HG02798 (cell line): Measurements from ENCODE around the gene RAB29.

Experiments used
- ATAC-seq: cut with Tn5 transposase; IDR thresholded peaks from one replicate; pipeline ENCODE4 v1.9.1; 2021; ENCODE audit warnings: mild to moderate bottlenecking; ENCODE audit not compliant: unreplicated experiment, poor library complexity

Gene RAB29

DNA sequence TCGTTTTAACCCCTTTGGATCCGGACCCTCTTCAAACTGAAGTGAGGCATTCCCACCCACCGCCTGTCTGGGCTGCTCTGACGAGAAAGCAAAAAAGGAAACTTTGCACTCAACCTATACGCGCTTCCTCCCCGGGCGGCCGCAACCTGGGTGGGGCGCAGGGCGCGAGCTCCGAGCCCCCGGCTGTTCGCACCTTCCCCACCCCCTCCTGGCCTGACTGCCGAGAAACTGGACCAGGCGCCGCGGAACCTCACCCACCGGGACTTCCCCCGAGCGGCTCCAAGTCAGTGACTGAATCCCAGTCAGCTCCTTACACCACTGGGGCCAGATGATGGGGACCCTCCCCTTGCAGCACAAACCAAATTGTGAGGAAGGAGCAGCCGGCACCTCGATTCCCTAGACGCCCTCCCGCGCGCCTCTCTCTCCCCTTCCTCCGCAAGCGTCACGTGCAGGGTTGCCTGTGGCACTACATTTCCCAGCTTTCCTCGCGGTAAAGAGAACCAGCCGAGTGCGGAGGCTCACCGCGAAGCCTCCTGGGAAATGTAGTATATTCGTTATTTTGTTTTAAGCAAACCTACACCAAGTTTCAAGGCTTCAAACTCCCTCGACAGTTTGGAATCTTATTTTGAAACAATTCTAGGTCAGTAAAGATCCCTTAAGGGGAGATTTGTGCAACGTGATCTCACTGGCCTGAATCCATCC lies at the start of gene RAB29:
Gene RAB29 (minus strand): TSS at position 468 of the 702 bp plus-strand sequence. CDS start 526 bp downstream, outside the sequence.
- ATAC-seq = peak; percentile 84

GRCh38 chr1:205824180-205824579 lies 48.9 kb upstream of the RAB29 start:
- ATAC-seq = no peak

DNA sequence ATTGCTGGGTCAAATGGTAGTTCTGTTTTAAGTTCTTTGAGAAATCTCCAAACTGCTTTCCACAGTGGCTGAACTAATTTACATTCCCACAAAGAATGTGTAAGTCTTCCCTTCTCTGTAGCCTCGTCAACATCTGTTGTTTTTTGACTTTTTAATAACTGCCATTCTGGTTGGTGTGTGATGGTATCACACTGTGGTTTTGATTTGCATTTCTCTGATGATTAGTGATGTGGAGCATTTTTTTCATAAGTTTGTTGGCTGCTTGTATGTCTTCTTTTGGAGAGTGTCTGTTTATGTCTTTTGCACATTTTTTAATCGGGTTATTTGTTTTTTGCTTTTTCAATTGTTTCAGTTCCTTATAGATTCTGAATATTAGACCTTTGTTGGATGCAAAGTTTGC lies 48.0 kb upstream of the RAB29 start:
- ATAC-seq = peak; percentile 62

DNA sequence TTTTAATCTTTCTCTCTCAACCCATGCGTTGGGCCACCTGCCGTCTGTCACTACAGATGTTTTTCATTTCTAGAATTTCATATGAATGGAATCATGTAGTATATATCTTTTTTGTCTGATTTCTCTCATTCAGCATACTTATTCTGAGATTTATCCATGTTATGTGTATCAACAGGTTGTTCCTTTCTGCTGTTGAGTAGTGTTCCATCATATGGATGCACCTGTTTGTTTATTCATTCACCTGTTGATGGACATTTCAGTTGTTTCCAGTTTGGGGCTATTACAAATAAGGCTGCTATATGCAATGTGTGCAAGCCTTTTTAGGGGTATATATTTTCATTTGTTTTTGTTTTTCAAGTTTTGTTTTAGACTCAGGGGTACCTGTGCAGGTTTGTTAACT lies 47.1 kb upstream of the RAB29 start:
- ATAC-seq = no peak

DNA sequence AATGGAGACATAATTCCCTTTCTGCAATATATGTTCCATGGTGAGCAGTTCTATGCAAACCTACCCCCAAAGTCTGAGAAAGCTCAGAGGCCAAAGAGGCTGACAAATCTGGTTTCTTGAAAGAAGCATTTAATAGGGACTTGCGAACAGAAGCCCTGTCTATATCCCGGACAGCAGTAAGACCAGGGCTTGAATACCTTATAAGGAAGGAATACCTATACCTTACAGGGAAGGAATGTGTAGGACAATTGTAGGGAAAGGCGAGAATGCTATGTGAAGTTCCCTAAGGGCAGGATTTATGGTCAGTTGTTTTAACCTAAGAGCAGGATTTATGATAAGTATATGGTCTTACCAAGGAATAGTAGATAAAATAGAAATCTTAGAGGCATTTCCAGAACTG lies 42.7 kb upstream of the RAB29 start:
- no peak for ATAC-seq

- no peak for ATAC-seq
Observed at GRCh38 chr1:205817364-205817763, 42.1 kb upstream of the RAB29 start.

DNA sequence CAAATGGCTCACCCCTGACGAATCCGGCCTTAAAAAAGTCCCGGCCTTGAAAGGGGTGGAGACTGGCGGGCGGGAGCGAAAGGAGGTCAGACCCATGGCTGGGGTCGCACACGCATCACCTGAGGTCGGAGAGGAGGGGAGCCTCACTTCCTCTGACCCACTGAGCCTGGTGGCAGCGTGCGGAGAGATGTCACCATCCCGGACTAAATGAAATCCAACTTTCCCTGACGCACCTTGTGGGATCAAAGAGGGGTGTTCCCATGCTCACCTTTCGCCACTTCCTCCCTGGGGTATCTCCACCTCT lies 38.4 kb upstream of the RAB29 start:
- ATAC-seq = no peak

- ATAC-seq = peak; percentile 85
Observed at GRCh38 chr1:205812878-205813754, 37.8 kb upstream of the RAB29 start, which contains the start of gene SLC41A1. TSS of gene SLC41A1 (minus strand) at chr1:205813198. CDS start at chr1:205810441, 2,757 bp downstream.

- ATAC-seq = peak; percentile 7
Observed at GRCh38 chr1:205812271-205812877, 37.1 kb upstream of the RAB29 start.

GRCh38 chr1:205811660-205812059 lies 36.4 kb upstream of the RAB29 start:
- no peak for ATAC-seq

GRCh38 chr1:205810448-205811157 lies 35.3 kb upstream of the RAB29 start:
- no peak for ATAC-seq

DNA sequence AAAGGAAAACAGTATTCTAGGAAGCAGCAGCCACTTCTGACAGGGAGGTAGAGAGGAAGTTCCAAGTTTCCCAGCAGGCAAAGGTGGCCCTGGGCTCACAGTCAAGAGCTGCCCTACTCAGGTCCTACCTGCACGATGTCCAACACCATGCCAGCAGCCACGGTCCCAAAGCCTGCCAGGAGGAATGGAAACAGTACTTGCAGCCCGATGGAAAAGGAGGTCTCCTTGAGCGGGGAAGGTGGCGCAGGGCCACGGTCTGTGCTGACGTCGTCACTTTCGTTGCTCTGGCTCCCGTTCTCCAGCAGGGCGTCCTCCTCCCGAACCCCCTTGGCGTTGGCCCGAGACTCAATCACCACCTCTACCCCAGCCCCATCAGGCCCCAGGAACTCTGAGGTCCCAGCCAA lies 34.7 kb upstream of the RAB29 start:
- ATAC-seq = no peak

DNA sequence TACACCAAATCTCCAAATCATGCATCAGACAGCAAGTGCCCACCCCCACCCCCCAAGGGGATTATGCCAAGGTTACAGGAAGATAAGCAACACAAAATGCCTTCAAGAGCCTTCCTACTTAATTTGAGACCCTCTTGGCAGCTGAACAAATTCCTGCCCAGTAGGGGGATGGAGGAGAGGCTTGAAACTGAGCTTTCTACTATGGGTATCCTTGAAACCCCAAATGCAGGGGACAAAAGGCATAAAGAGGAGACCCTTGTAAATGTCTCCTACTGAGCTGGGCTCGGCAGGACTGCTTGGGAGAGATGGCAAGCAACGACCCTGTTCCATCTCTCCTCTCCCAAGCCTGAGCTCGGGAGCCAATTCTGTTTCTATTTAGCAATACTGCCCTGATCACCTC lies 34.2 kb upstream of the RAB29 start:
- ATAC-seq = no peak

- no peak for ATAC-seq
Observed at GRCh38 chr1:205805082-205805711, 29.9 kb upstream of the RAB29 start.

GRCh38 chr1:205804605-205805004 lies 29.3 kb upstream of the RAB29 start:
- ATAC-seq = no peak

- ATAC-seq = no peak
Observed at GRCh38 chr1:205803986-205804385, 28.7 kb upstream of the RAB29 start.

- no peak for ATAC-seq
Observed at GRCh38 chr1:205802060-205802459, 26.8 kb upstream of the RAB29 start.

DNA sequence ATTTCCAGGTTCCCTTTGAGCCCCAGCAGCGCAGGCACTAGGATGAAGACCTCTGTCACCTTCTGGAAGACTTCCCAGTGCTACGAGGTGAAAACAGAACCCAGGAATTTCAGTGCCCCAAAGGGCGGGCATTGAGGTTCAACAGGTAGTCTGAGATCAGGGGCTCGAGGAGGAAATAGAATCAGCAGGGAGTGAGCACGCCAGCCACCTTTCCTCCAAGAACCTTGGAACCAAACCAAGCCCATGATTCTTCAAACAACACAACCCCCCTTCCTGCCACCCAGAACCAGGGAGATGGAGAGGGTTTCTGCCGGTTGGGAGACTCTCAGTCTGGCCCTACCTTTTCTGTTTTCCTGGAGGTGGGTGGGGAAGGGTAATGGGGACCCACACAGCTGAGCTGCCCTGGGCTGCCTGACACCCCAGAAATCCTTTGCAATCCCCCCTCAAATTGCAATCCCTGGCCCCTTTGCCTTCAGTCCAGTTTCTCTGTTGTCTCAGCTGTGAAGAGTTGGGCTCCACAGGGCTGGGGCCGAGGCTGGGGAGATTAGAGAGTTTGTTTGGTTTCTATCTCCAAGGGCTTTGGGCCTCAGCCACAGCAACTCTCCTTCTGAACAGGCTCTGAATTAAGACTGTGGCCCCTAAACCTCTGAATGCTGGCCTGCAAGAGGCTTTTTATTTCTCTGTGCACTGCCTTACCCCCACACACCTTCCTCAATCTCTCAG lies 25.9 kb upstream of the RAB29 start:
- ATAC-seq = no peak

DNA sequence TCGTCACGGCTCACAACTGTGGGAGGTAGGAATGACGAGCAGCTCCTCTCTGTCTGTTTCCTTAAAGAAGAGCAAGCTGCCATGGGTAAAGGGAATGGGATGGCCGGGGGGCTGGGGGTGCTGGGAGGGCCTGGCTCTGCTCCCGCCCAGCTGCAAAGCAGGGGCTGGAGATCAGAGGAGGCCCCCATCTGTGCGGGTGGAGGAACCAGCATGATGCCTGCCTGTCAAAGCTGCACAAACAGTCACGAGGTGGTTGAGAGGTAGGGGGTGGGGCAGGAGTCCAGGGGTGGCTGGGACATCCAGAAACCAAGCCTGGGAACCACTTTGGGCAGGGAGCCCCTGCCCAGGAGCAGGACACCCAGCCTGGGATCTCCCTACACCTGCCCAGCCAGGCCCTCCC lies 25.1 kb upstream of the RAB29 start:
- ATAC-seq = no peak

DNA sequence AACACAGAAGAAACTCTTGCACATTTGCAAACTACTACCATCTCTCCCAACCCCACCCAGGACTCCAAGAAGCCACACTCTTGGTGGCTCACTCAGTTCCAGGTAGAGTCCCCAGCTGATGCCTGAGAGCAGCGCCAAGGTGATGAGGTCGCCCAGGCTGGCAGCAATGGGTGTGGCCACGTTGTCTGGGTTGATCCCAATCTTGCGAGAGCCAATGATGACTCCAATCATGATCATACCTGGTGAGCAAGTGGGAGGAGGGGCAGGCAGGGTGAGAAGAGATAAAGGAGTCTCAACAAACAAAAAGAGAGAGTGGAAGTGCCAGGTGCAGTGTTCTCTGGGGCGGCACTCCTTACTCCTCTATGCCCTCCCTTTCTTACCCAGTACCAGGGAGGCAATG lies 23.3 kb upstream of the RAB29 start:
- ATAC-seq = no peak
